ENCODE data around the gene NARS2. TPM values are rescaled to one million over a fixed set of nuclear protein-coding genes. Genes with fewer than 3 reads are reported as not detected.

NARS2 gene
- total RNA-seq, 1 donor from 2014 or later = 13.4 TPM

- no peak for DNase-seq (ENCODE audit: low spot score)
These were observed 128.5 kb downstream of the NARS2 start for GRCh38 chr11:78446210-78446609.

GRCh38 chr11:78444726-78445125 is 129.9 kb downstream of the NARS2 start:
- DNase-seq (ENCODE audit: low spot score) = no peak

GRCh38 chr11:78441956-78442355 is 132.7 kb downstream of the NARS2 start:
- no peak for DNase-seq (ENCODE audit: low spot score)

- no peak for DNase-seq (ENCODE audit: low spot score)
These were observed 136.2 kb downstream of the NARS2 start for GRCh38 chr11:78438298-78438975.

- DNase-seq (ENCODE audit: low spot score) = no peak
These were observed 141.7 kb downstream of the NARS2 start for GRCh38 chr11:78432956-78433355.

GRCh38 chr11:78432058-78432515 is 142.6 kb downstream of the NARS2 start:
- no peak for DNase-seq (ENCODE audit: low spot score)

GRCh38 chr11:78429660-78430059 is 145.0 kb downstream of the NARS2 start:
- no peak for DNase-seq (ENCODE audit: low spot score)

GRCh38 chr11:78429209-78429608 is 145.5 kb downstream of the NARS2 start:
- DNase-seq (ENCODE audit: low spot score) = no peak

- no peak for DNase-seq (ENCODE audit: low spot score)
These were observed 145.9 kb downstream of the NARS2 start for GRCh38 chr11:78428773-78429172.

- DNase-seq (ENCODE audit: low spot score) = no peak
These were observed 146.4 kb downstream of the NARS2 start for GRCh38 chr11:78428266-78428636.

- DNase-seq (ENCODE audit: low spot score) = no peak
These were observed 146.9 kb downstream of the NARS2 start for GRCh38 chr11:78427615-78428265.

- DNase-seq (ENCODE audit: low spot score) = no peak
These were observed 147.8 kb downstream of the NARS2 start for GRCh38 chr11:78426845-78427244.

- DNase-seq (ENCODE audit: low spot score) = no peak
These were observed 149.1 kb downstream of the NARS2 start for GRCh38 chr11:78425399-78426070.

GRCh38 chr11:78424334-78425270 is 150.1 kb downstream of the NARS2 start:
- DNase-seq (ENCODE audit: low spot score) = no peak

GRCh38 chr11:78423241-78423640 is 151.4 kb downstream of the NARS2 start:
- no peak for DNase-seq (ENCODE audit: low spot score)

- DNase-seq (ENCODE audit: low spot score) = no peak
These were observed 153.9 kb downstream of the NARS2 start for GRCh38 chr11:78420796-78421209.

GRCh38 chr11:78420255-78420764 is 154.4 kb downstream of the NARS2 start:
- DNase-seq (ENCODE audit: low spot score) = no peak

- no peak for DNase-seq (ENCODE audit: low spot score)
These were observed 155.3 kb downstream of the NARS2 start for GRCh38 chr11:78419327-78419726.

- DNase-seq (ENCODE audit: low spot score) = no peak
These were observed 156.0 kb downstream of the NARS2 start for GRCh38 chr11:78418584-78419211.

GRCh38 chr11:78417888-78418583 is 156.6 kb downstream of the NARS2 start:
- DNase-seq (ENCODE audit: low spot score) = peak; percentile 94

Data from mesenteric fat pad (tissue), 1 donor.